Upper lobe of left lung (tissue), 6 donors: ENCODE measurements around the gene KLF13. TPM values are rescaled to one million over a fixed set of nuclear protein-coding genes. Genes with fewer than 3 reads are reported as not detected.

Source experiments
- ATAC-seq, 2 donors: fragments of 200-7000 bp; cut with Tn5 transposase; one replicate each; pipeline ENCODE4 v1.9.1; 2022; ENCODE audit warnings: mild to moderate bottlenecking in 2 of 2, moderate library complexity in 2 of 2; ENCODE audit not compliant: low FRiP score in 2 of 2
- DNase-seq, 2 donors: peaks; one replicate each; pipeline ENCODE4 v3.0.0-alpha.2; 2019 to 2020
- H3K27ac ChIP-seq, 4 donors: fragments of 200-600 bp; sonication (generic); one replicate each; pipeline ENCODE4 v1.5.1; 2016 to 2019
- H3K27me3 ChIP-seq, 4 donors: fragments of 200-600 bp; sonication (generic); one replicate each; pipeline ENCODE4 v1.5.1; 2017 to 2019
- H3K36me3 ChIP-seq, 4 donors: fragments of 200-600 bp; sonication (generic); one replicate each; pipeline ENCODE4 v1.5.1; 2016 to 2019
- H3K4me1 ChIP-seq, 4 donors: fragments of 200-600 bp; sonication (generic); one replicate each; pipeline ENCODE4 v1.5.1; 2018 to 2019
- H3K4me3 ChIP-seq, 4 donors: fragments of 200-600 bp; sonication (generic); one replicate each; pipeline ENCODE4 v1.5.1; 2017 to 2019; ENCODE audit warnings: mild to moderate bottlenecking in 2 of 4, moderate library complexity in 1 of 4
- H3K9me3 ChIP-seq, 4 donors: fragments of 200-600 bp; sonication (generic); one replicate each; pipeline ENCODE4 v1.5.1; 2018 to 2019
- CTCF ChIP-seq, 6 experiments: fragments of 450-650 bp in 4 of 6; fragments of 200-600 bp in 2 of 6; sonication (generic) in 2 of 6; IDR thresholded peaks; one replicate each; pipeline ENCODE4 v1.5.1; 2016 to 2019; ENCODE audit warnings: antibody characterized with exemption in 6 of 6
- EP300 ChIP-seq, 4 donors: sonication (generic); formaldehyde crosslinking; IDR thresholded peaks; one replicate each; pipeline ENCODE4 v1.5.1; 2017; ENCODE audit warnings: antibody characterized with exemption in 4 of 4, control low read depth in 2 of 4
- POLR2A ChIP-seq, 4 donors: fragments of 450-650 bp; IDR thresholded peaks; one replicate each; pipeline ENCODE4 v1.5.1; 2016 to 2017; ENCODE audit warnings: antibody characterized with exemption in 4 of 4, mild to moderate bottlenecking in 2 of 4
- POLR2AphosphoS5 ChIP-seq, 2 donors: sonication (generic); formaldehyde crosslinking; IDR thresholded peaks; one replicate each; pipeline ENCODE4 v1.5.1; 2017; ENCODE audit warnings: antibody characterized with exemption in 2 of 2
- WGBS, 2 donors: methylation state at CpG; one replicate each; pipeline ENCODE4 v1.1.5; 2017 to 2018; 5-methylcytosine and 5-hydroxymethylcytosine counted together
- total RNA-seq, 6 donors: library from RNA; depleted of rRNA in 4 of 6; stranded (reverse); fragments of >200 nt in 4 of 6; gene quantifications; one replicate each; pipeline versions ENCODE4 v1.1.0 to v1.2.1, GENCODE V29; 2016 to 2021
- donor health status: DM: no; HTN: no; CAD: no; lungs with moderate emphysema.
- donor health status: DM: no; HTN: yes; CAD: no; lungs with severe emphysema.

The KLF13 gene
- total RNA-seq, 6 donors from 2014 or later, result 103 to 231 (median 147) TPM

- ATAC-seq (no peak), DNase-seq (no peak)
- H3K27me3 ChIP-seq, result no peaks in the 10 kb centered on the region
- no peak overlapping the region for H3K27ac ChIP-seq
- WGBS, 2 donors, result 94 to 100% methylated on average over 1 of the region's 1 CpG
- H3K4me3 ChIP-seq, result no peak overlapping the region
- no peaks in the 10 kb centered on the region for H3K4me1 ChIP-seq
- TF ChIP-seq CTCF (IDR thresholded peaks at IDR 0.05), result no peak
- no peak for TF ChIP-seq EP300 (IDR thresholded peaks at IDR 0.05)
- TF ChIP-seq POLR2A (IDR thresholded peaks at IDR 0.05), result no peak
- H3K9me3 ChIP-seq, result peaks cover 6 to 10% (median 9%) of the 10 kb centered on the region in 4 donors
- H3K36me3 ChIP-seq, result no peaks in the 10 kb centered on the region
Observed at GRCh38 chr15:31415201-31415600, 88.6 kb downstream of the KLF13 start.

DNA sequence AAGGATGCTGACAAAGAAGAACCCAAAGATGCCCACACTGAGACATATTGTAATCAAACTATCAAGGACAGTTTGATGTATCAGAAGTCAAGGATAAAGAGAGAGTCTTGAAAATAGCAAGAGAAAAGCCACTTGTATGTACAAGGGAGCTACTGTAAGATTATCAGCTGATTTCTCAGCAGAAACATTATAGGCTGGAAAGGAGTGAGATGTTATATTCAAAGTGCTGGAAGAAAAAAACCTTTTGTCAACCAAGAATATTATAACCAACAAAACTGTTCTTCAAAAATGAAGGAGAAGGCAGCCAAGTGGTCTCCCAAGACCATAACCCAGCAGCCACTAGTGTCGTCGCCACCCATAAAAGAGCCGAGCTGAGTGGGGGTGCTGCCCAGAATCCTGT lies 93.2 kb downstream of the KLF13 start:
- peaks cover 6 to 15% (median 10%) of the 10 kb centered on the region in 4 donors for H3K9me3 ChIP-seq
- H3K4me1 ChIP-seq, result no peaks in the 10 kb centered on the region
- no peaks in the 10 kb centered on the region for H3K27me3 ChIP-seq
- TF ChIP-seq POLR2A (IDR thresholded peaks at IDR 0.05), result no peak
- TF ChIP-seq CTCF (IDR thresholded peaks at IDR 0.05), result no peak
- TF ChIP-seq EP300 (IDR thresholded peaks at IDR 0.05), result no peak
- no peak for TF ChIP-seq POLR2AphosphoS5 (IDR thresholded peaks at IDR 0.05)
- H3K4me3 ChIP-seq, result no peak overlapping the region
- ATAC-seq (no peak), DNase-seq (no peak)
- no peaks in the 10 kb centered on the region for H3K36me3 ChIP-seq
- no peak overlapping the region for H3K27ac ChIP-seq
- 86 to 98% methylated on average over 3 of the region's 3 CpGs for WGBS, 2 donors

DNA sequence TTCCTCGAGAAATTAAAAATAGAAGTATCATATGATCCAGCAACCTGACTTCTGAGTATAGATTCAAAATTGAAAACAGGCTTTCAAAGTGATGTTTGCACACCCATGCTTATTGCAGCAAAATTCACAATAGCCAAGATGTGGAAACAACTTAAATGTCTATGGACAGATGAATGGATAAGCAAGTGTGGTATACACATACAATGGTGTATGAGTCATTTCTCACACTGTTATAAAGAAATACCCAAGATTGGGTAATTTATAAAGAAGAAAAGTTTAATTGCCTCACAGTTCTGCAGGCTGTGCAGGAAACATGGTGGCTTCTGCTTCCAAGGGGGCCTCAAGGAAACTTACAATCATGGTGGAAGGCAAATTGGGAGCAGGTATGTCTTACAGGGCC lies 100.8 kb downstream of the KLF13 start:
- no peak for ATAC-seq
- 95 to 100% methylated on average over 1 of the region's 1 CpG for WGBS, 2 donors
- no peak for TF ChIP-seq CTCF (IDR thresholded peaks at IDR 0.05)
- no peak for TF ChIP-seq POLR2AphosphoS5 (IDR thresholded peaks at IDR 0.05)
- no peak for TF ChIP-seq POLR2A (IDR thresholded peaks at IDR 0.05)
- TF ChIP-seq EP300 (IDR thresholded peaks at IDR 0.05), result no peak

More for the DNA sequence above, 100.8 kb downstream of the KLF13 start:
- Histone ChIP-seq H3K4me1 (no peaks in the 10 kb centered on the region), H3K27me3 (no peaks in the 10 kb centered on the region), H3K36me3 (no peaks in the 10 kb centered on the region), H3K4me3 (no peak overlapping the region), H3K9me3 (no peaks in the 10 kb centered on the region), H3K27ac (no peak overlapping the region)
- no peak for DNase-seq

Other genes starting within 250 kb of the KLF13 start
- not detected for gene TRPM1, start 225.1 kb upstream of the KLF13 start, total RNA-seq